Nephron progenitor cell (in vitro differentiated cells): ENCODE measurements around the gene TMEFF1.

Experiments used
- DNase-seq: peaks from one replicate; pipeline ENCODE4 v3.0.0; 2021
- H3K27ac Mint-ChIP-seq: 2 replicates; pipeline ENCODE4 v1.8.0; 2021; ENCODE audit warnings: mild to moderate bottlenecking, moderate library complexity, mixed read lengths
- H3K27me3 Mint-ChIP-seq: 2 replicates; pipeline ENCODE4 v1.8.0; 2021; ENCODE audit warnings: mild to moderate bottlenecking, low read depth, mixed read lengths; ENCODE audit not compliant: poor library complexity
- H3K36me3 Mint-ChIP-seq: 2 replicates; pipeline ENCODE4 v1.8.0; 2021; ENCODE audit warnings: low read depth, mixed read lengths
- H3K4me1 Mint-ChIP-seq: 2 replicates; pipeline ENCODE4 v1.8.0; 2021; ENCODE audit warnings: mixed read lengths
- H3K4me3 Mint-ChIP-seq: 2 replicates; pipeline ENCODE4 v1.8.0; 2021; ENCODE audit warnings: mild to moderate bottlenecking, moderate library complexity, mixed read lengths
- H3K9me3 Mint-ChIP-seq: 2 replicates; pipeline ENCODE4 v1.8.0; 2021; ENCODE audit warnings: mild to moderate bottlenecking, moderate library complexity, mixed read lengths
- TF ChIP-seq, protein P1 (sequence below): fragments of 200-600 bp; sonication (generic); IDR thresholded peaks from 2 replicates; pipeline ENCODE4 v1.5.0; 2021; ENCODE audit warnings: antibody characterized with exemption

TMEFF1 gene

GRCh38 chr9:100428871-100429654 lies 43.9 kb upstream of the TMEFF1 start:
- no peaks in the 10 kb centered on the region for H3K9me3 Mint-ChIP-seq
- peaks cover 48% of the 10 kb centered on the region for H3K4me1 Mint-ChIP-seq
- H3K4me3 Mint-ChIP-seq, result peak overlapping the region; percentile 89
- peaks cover 33% of the 10 kb centered on the region for H3K36me3 Mint-ChIP-seq
- no peak for DNase-seq
- no peak overlapping the region for H3K27ac Mint-ChIP-seq
- TF ChIP-seq, protein P1, sequence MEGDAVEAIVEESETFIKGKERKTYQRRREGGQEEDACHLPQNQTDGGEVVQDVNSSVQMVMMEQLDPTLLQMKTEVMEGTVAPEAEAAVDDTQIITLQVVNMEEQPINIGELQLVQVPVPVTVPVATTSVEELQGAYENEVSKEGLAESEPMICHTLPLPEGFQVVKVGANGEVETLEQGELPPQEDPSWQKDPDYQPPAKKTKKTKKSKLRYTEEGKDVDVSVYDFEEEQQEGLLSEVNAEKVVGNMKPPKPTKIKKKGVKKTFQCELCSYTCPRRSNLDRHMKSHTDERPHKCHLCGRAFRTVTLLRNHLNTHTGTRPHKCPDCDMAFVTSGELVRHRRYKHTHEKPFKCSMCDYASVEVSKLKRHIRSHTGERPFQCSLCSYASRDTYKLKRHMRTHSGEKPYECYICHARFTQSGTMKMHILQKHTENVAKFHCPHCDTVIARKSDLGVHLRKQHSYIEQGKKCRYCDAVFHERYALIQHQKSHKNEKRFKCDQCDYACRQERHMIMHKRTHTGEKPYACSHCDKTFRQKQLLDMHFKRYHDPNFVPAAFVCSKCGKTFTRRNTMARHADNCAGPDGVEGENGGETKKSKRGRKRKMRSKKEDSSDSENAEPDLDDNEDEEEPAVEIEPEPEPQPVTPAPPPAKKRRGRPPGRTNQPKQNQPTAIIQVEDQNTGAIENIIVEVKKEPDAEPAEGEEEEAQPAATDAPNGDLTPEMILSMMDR, result no peak
- no peaks in the 10 kb centered on the region for H3K27me3 Mint-ChIP-seq

GRCh38 chr9:100430286-100430940 lies 42.5 kb upstream of the TMEFF1 start:
- no peak overlapping the region for H3K4me3 Mint-ChIP-seq
- H3K27me3 Mint-ChIP-seq, result no peaks in the 10 kb centered on the region
- H3K36me3 Mint-ChIP-seq, result peaks cover 39% of the 10 kb centered on the region
- H3K4me1 Mint-ChIP-seq, result peaks cover 48% of the 10 kb centered on the region
- H3K27ac Mint-ChIP-seq, result peak overlapping the region; percentile 6
- TF ChIP-seq, protein P1, result no peak
- no peaks in the 10 kb centered on the region for H3K9me3 Mint-ChIP-seq
- DNase-seq, result no peak

- H3K27ac Mint-ChIP-seq, result peak overlapping the region; percentile 26
- H3K4me3 Mint-ChIP-seq, result no peak overlapping the region
- peaks cover 42% of the 10 kb centered on the region for H3K36me3 Mint-ChIP-seq
Observed at GRCh38 chr9:100431886-100432285, 41.1 kb upstream of the TMEFF1 start.

GRCh38 chr9:100432736-100433135 lies 40.2 kb upstream of the TMEFF1 start:
- H3K36me3 Mint-ChIP-seq, result peaks cover 42% of the 10 kb centered on the region
- TF ChIP-seq, protein P1, result no peak
- no peak overlapping the region for H3K27ac Mint-ChIP-seq
- H3K4me1 Mint-ChIP-seq, result peaks cover 32% of the 10 kb centered on the region
- DNase-seq, result no peak
- H3K4me3 Mint-ChIP-seq, result no peak overlapping the region
- no peaks in the 10 kb centered on the region for H3K9me3 Mint-ChIP-seq
- H3K27me3 Mint-ChIP-seq, result no peaks in the 10 kb centered on the region

More at GRCh38 chr9:100431886-100432285, 41.1 kb upstream of the TMEFF1 start:
- H3K27me3 Mint-ChIP-seq, result no peaks in the 10 kb centered on the region
- TF ChIP-seq, protein P1, result no peak
- no peak for DNase-seq
- H3K9me3 Mint-ChIP-seq, result no peaks in the 10 kb centered on the region
- peaks cover 35% of the 10 kb centered on the region for H3K4me1 Mint-ChIP-seq

DNA sequence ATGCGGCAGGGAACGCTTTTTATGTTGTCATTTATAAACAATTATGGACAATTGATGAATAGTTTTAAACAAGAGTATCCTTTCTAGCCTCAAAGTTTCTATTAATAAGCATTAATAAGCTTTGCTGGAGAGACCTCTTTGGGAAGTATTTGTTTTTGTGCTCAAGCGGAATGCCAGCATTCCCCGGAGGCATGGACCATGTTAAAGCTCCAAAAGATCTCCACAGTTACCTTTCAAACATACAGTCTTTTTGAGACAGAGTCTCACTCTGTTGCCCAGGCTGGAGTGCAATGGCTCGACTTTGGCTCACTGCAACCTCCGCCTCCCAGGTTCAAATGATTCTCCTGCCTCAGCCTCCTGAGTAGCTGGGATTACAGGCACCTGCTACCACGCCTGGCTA lies 36.4 kb upstream of the TMEFF1 start:
- Mint-ChIP-seq H3K4me1 (peaks cover 9% of the 10 kb centered on the region), H3K27me3 (no peaks in the 10 kb centered on the region), H3K27ac (no peak overlapping the region), H3K4me3 (no peak overlapping the region), H3K9me3 (no peaks in the 10 kb centered on the region), H3K36me3 (peaks cover 26% of the 10 kb centered on the region)
- TF ChIP-seq, protein P1, result no peak
- no peak for DNase-seq
